Activated T-helper 1 cell treated with anti-CD3 and anti-CD28 coated beads, Interleukin-12 subunit alpha, Interleukin-12 subunit beta, Interleukin-2, Interleukin-4 antibody, amounts not matched to agents 30 ng/mL and 10 ng/mL and 1 ng/mL, durations not matched to agents 14 hours and 24 hours and 36 hours (primary cell): ENCODE measurements around the gene SMC2. TPM values are rescaled to one million over a fixed set of nuclear protein-coding genes. Genes with fewer than 3 reads are reported as not detected.
A peak's percentile ranks its signal among the peaks of the same experiment; 100 is the strongest.

ENCODE experiments used
- DNase-seq: peaks from one replicate; pipeline ENCODE4 v3.0.0; 2021; ENCODE audit warnings: low spot score
- H3K27ac Mint-ChIP-seq: one replicate; pipeline ENCODE4 v1.8.0; 2021; ENCODE audit warnings: mild to moderate bottlenecking, mixed read lengths
- H3K27me3 Mint-ChIP-seq: one replicate; pipeline ENCODE4 v1.8.0; 2022; ENCODE audit warnings: mild to moderate bottlenecking, moderate library complexity, mixed read lengths; ENCODE audit not compliant: insufficient read depth
- H3K36me3 Mint-ChIP-seq: one replicate; pipeline ENCODE4 v1.8.0; 2021; ENCODE audit warnings: low read depth, mixed read lengths
- H3K4me1 Mint-ChIP-seq: one replicate; pipeline ENCODE4 v1.8.0; 2021; ENCODE audit warnings: low read depth, mixed read lengths
- H3K4me3 Mint-ChIP-seq: one replicate; pipeline ENCODE4 v1.8.0; 2021; ENCODE audit warnings: mild to moderate bottlenecking, moderate library complexity, mixed read lengths
- H3K9me3 Mint-ChIP-seq: one replicate; pipeline ENCODE4 v1.8.0; 2021; ENCODE audit warnings: mixed read lengths
- intact Hi-C: fragments of 100-400 bp; cut with micrococcal nuclease; formaldehyde crosslinking; loops from one replicate; pipeline ENCODE4 v1.15.1; 2024
- total RNA-seq: library from RNA; stranded (reverse); gene quantifications from 2 replicates; pipeline ENCODE4 v1.2.3, GENCODE V29; 2022

SMC2 gene
- total RNA-seq, 1 donor from 2014 or later: 51.9 TPM

DNA sequence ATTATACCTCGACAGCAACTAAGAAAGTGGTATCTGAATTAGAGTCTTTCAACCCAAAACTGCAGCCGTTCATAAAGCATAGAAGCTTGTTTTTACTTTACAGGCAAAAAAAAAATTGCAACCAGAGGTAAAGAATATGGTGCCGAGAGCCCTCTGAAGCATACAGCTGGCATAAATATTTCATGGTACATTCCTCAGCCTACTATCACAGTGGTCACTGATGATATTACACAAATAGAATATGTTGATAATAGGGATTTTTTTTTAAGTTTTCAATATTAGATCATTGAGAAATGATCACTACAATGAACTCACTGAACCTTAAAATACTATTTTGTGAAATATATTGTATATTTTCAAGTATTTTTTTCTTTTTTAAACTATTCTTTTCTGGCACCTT lies 6.2 kb upstream of the SMC2 start:
- Mint-ChIP-seq H3K4me3 (no peak overlapping the region), H3K36me3 (peaks cover 2% of the 10 kb centered on the region), H3K27ac (no peak overlapping the region), H3K9me3 (no peaks in the 10 kb centered on the region), H3K27me3 (peaks cover 4% of the 10 kb centered on the region), H3K4me1 (peaks cover 11% of the 10 kb centered on the region)
- DNase-seq: no peak
- intact Hi-C loops: no loop called here

GRCh38 chr9:104088416-104088815 lies 5.7 kb upstream of the SMC2 start:
- no peak overlapping the region for H3K4me3 Mint-ChIP-seq
- peaks cover 2% of the 10 kb centered on the region for H3K36me3 Mint-ChIP-seq
- no peaks in the 10 kb centered on the region for H3K9me3 Mint-ChIP-seq
- peaks cover 11% of the 10 kb centered on the region for H3K4me1 Mint-ChIP-seq
- peaks cover 4% of the 10 kb centered on the region for H3K27me3 Mint-ChIP-seq
- no peak for DNase-seq
- intact Hi-C loops: no loop called here
- H3K27ac Mint-ChIP-seq: no peak overlapping the region

GRCh38 chr9:104090578-104090977 lies 3.5 kb upstream of the SMC2 start:
- H3K36me3 Mint-ChIP-seq: peaks cover 6% of the 10 kb centered on the region
- no peak overlapping the region for H3K4me3 Mint-ChIP-seq
- H3K27ac Mint-ChIP-seq: no peak overlapping the region
- no peak for DNase-seq
- intact Hi-C loops: loop anchor here (10.0 kb wide), 4 partner anchors 834 to 1254 kb away; partner anchors contain the start of gene ABCA1
- H3K9me3 Mint-ChIP-seq: no peaks in the 10 kb centered on the region
- H3K4me1 Mint-ChIP-seq: peaks cover 23% of the 10 kb centered on the region
- H3K27me3 Mint-ChIP-seq: peaks cover 4% of the 10 kb centered on the region

DNA sequence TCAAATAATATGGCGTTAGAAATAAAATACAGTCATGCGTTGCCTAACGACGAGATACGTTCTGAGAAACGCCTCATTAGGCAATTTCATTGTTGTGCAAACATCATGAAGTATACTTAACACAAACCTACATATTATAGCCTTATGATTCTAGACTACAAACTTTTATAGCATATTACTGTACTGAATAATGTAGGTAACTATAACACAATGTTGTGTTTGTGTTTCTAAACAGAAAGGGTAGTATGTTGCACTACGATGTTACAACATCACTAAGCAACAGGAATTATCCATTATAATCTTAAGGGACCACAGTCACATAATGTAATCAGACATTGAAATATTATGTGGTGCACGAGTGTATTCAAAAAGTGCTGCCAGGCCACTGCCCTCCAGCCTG lies 3.0 kb upstream of the SMC2 start:
- Mint-ChIP-seq H3K4me1 (peaks cover 28% of the 10 kb centered on the region), H3K27me3 (peaks cover 4% of the 10 kb centered on the region), H3K4me3 (no peak overlapping the region), H3K27ac (no peak overlapping the region), H3K9me3 (no peaks in the 10 kb centered on the region), H3K36me3 (peaks cover 8% of the 10 kb centered on the region)
- intact Hi-C loops: loop anchor here (10.0 kb wide), 4 partner anchors 834 to 1254 kb away; partner anchors contain the start of gene ABCA1
- no peak for DNase-seq

DNA sequence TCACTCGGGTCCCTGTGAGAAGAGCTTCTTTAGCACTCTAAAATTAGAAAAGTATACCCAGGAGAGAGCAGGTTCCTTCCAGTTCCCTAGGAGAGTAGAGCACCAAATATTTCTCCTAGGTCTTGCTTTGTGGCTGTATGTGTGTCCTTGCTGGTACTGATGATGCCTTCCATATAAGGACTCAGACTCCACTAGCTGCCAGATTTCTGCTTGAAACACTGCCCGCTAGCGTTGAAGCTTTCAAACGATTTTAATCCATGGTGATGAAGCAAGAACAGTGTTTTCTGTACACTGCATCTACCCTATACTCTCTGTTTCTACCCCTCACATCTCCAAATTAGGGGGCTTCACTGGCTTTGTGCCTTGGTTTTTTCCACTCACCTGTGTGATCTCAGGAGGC lies 2.4 kb upstream of the SMC2 start:
- DNase-seq: peak; percentile 8
- H3K4me3 Mint-ChIP-seq: peak overlapping the region; percentile 98
- peaks cover 4% of the 10 kb centered on the region for H3K27me3 Mint-ChIP-seq
- peaks cover 34% of the 10 kb centered on the region for H3K4me1 Mint-ChIP-seq
- peaks cover 9% of the 10 kb centered on the region for H3K36me3 Mint-ChIP-seq
- no peaks in the 10 kb centered on the region for H3K9me3 Mint-ChIP-seq
- peak overlapping the region; percentile 37 for H3K27ac Mint-ChIP-seq
- intact Hi-C loops: loop anchor here (2.0 to 10.0 kb wide), 6 partner anchors 99 to 1253 kb away; partner anchors contain the start of gene ABCA1

DNA sequence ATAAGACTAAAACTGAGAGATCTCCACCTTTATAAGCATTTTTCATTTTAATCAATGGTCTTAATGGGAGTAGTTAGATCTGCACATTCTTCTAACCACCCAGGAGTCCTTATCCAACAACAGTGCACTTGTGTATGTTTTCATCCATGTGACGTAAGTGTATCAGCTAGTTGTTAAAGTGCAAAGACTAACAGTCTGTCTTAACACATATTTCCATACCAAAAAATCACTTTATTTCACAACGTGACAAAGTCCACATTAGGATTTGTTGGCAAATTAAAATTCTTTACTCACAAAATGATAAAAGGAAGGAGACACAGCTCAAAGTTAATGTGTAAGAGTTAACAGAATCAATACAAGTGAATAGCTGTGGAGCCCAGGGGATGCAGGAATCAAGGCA lies 1.9 kb upstream of the SMC2 start:
- Mint-ChIP-seq H3K4me1 (peaks cover 37% of the 10 kb centered on the region), H3K4me3 (peak overlapping the region; percentile 98), H3K9me3 (no peaks in the 10 kb centered on the region), H3K36me3 (peaks cover 10% of the 10 kb centered on the region), H3K27me3 (peaks cover 2% of the 10 kb centered on the region), H3K27ac (peak overlapping the region; percentile 37)
- intact Hi-C loops: loop anchor here (2.0 to 10.0 kb wide), 6 partner anchors 99 to 1253 kb away; partner anchors contain the start of gene ABCA1
- DNase-seq: no peak

- H3K4me1 Mint-ChIP-seq: peaks cover 37% of the 10 kb centered on the region
- H3K9me3 Mint-ChIP-seq: no peaks in the 10 kb centered on the region
- no peak for DNase-seq
- peaks cover 12% of the 10 kb centered on the region for H3K36me3 Mint-ChIP-seq
- peaks cover 2% of the 10 kb centered on the region for H3K27me3 Mint-ChIP-seq
- H3K27ac Mint-ChIP-seq: peak overlapping the region; percentile 100
- intact Hi-C loops: loop anchor here (2.0 to 10.0 kb wide), 6 partner anchors 100 to 1252 kb away; partner anchors contain the start of gene ABCA1
- peak overlapping the region; percentile 98 for H3K4me3 Mint-ChIP-seq
These were observed 1.1 kb upstream of the SMC2 start for GRCh38 chr9:104092875-104093600.

- no peak for DNase-seq
- no peaks in the 10 kb centered on the region for H3K9me3 Mint-ChIP-seq
- peaks cover 13% of the 10 kb centered on the region for H3K36me3 Mint-ChIP-seq
- peak overlapping the region; percentile 98 for H3K4me3 Mint-ChIP-seq
- peak overlapping the region; percentile 100 for H3K27ac Mint-ChIP-seq
- peaks cover 37% of the 10 kb centered on the region for H3K4me1 Mint-ChIP-seq
- no peaks in the 10 kb centered on the region for H3K27me3 Mint-ChIP-seq
- intact Hi-C loops: loop anchor here (1.0 to 10.0 kb wide), 5 partner anchors 653 to 1250 kb away; partner anchors contain the start of genes ABCA1 and NIPSNAP3A
These were observed 466 bp downstream of the SMC2 start for GRCh38 chr9:104094534-104095015.

GRCh38 chr9:104099630-104100029 lies 5.5 kb downstream of the SMC2 start:
- intact Hi-C loops: loop anchor here (10.0 kb wide), 4 partner anchors 825 to 1245 kb away; partner anchors contain the start of gene ABCA1
- no peak for DNase-seq
- no peaks in the 10 kb centered on the region for H3K27me3 Mint-ChIP-seq
- peaks cover 24% of the 10 kb centered on the region for H3K4me1 Mint-ChIP-seq
- peaks cover 41% of the 10 kb centered on the region for H3K36me3 Mint-ChIP-seq
- no peak overlapping the region for H3K4me3 Mint-ChIP-seq
- no peak overlapping the region for H3K27ac Mint-ChIP-seq
- no peaks in the 10 kb centered on the region for H3K9me3 Mint-ChIP-seq

- Mint-ChIP-seq H3K27ac (no peak overlapping the region), H3K4me1 (no peaks in the 10 kb centered on the region)
These were observed 10.3 kb downstream of the SMC2 start for GRCh38 chr9:104104360-104104759.

DNA sequence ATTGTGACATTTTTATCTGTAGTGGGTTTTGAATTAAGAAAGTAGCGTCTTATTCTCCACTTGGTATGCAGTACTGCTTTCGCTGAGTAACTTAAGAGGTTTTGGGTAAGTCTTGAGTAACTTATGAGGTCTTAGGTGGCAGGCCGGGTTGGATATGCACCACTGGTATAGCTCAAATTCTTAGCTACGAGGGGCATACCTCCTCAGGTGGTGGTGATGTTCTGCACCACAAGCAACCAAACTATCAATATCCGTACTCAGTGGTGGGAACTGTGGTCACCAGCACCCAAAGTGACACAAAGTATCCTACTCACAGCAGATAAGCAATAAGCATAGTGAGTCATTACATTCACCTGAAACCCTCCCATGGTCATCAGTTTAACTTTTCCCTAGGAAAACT lies 13.7 kb downstream of the SMC2 start:
- Mint-ChIP-seq H3K9me3 (no peaks in the 10 kb centered on the region), H3K4me3 (no peak overlapping the region), H3K36me3 (peaks cover 30% of the 10 kb centered on the region), H3K4me1 (peaks cover 7% of the 10 kb centered on the region), H3K27me3 (no peaks in the 10 kb centered on the region), H3K27ac (no peak overlapping the region)
- intact Hi-C loops: no loop called here
- no peak for DNase-seq

More at GRCh38 chr9:104104360-104104759, 10.3 kb downstream of the SMC2 start:
- intact Hi-C loops: no loop called here
- peaks cover 43% of the 10 kb centered on the region for H3K36me3 Mint-ChIP-seq
- no peaks in the 10 kb centered on the region for H3K27me3 Mint-ChIP-seq
- DNase-seq: no peak
- no peaks in the 10 kb centered on the region for H3K9me3 Mint-ChIP-seq
- no peak overlapping the region for H3K4me3 Mint-ChIP-seq

GRCh38 chr9:104108315-104108714 lies 14.2 kb downstream of the SMC2 start:
- Mint-ChIP-seq H3K27me3 (no peaks in the 10 kb centered on the region), H3K4me1 (peaks cover 10% of the 10 kb centered on the region), H3K36me3 (peaks cover 29% of the 10 kb centered on the region), H3K4me3 (no peak overlapping the region), H3K9me3 (no peaks in the 10 kb centered on the region), H3K27ac (no peak overlapping the region)
- intact Hi-C loops: no loop called here
- no peak for DNase-seq

DNA sequence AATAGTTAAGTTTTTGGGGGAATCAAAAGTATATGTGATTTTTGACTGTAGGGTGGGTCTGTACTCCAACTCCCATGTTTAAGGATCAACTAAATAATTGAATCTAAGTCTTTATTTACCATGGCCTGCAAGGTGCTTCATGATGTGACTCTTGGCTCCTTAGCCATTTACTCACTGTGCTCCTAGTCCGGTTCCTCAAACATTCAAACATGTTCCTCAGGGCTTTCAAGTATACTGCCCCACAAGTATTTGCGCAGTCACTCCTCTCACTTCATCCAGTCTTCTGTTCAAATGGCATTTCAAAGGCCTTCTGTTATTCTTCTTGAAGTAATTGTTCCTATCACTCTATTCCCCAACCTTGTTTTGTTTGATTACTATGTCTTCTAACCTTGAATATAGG lies 16.4 kb downstream of the SMC2 start:
- Mint-ChIP-seq H3K9me3 (no peaks in the 10 kb centered on the region), H3K4me3 (no peak overlapping the region), H3K27me3 (no peaks in the 10 kb centered on the region), H3K27ac (no peak overlapping the region), H3K4me1 (peaks cover 18% of the 10 kb centered on the region), H3K36me3 (peaks cover 27% of the 10 kb centered on the region)
- DNase-seq: no peak
- intact Hi-C loops: no loop called here
